Neural cell (in vitro differentiated cells): ENCODE results near the gene DPF3.

Experiments used
- EZH2 ChIP-seq: fragments of 200-600, 300-800 bp; shearing (Covaris generic), sonication (generic); IDR thresholded peaks from 2 replicates; pipeline ENCODE4 v1.6.1; 2014; ENCODE audit warnings: antibody characterized with exemption, low read length, borderline replicate concordance, mild to moderate bottlenecking; ENCODE audit not compliant: insufficient read depth, poor library complexity, severe bottlenecking
- MXI1 ChIP-seq: fragments of 450-650 bp; conservative IDR thresholded peaks from 2 replicates; pipeline ENCODE4 v1.6.1; 2014; ENCODE audit warnings: antibody characterized with exemption, mild to moderate bottlenecking; ENCODE audit not compliant: poor library complexity, severe bottlenecking
- POLR2AphosphoS5 ChIP-seq: IDR thresholded peaks from 2 replicates; pipeline ENCODE4 v1.6.1; 2012
- RAD21 ChIP-seq: fragments of 450-650 bp; conservative IDR thresholded peaks from 2 replicates; pipeline ENCODE4 v1.6.1; 2014; ENCODE audit warnings: antibody characterized with exemption, mild to moderate bottlenecking, moderate library complexity
- REST ChIP-seq: IDR thresholded peaks from 2 replicates; pipeline ENCODE4 v1.6.1; 2012; ENCODE audit warnings: borderline replicate concordance
- TAF1 ChIP-seq: IDR thresholded peaks from 2 replicates; pipeline ENCODE4 v1.6.1; 2012; ENCODE audit warnings: low read depth
- TF ChIP-seq, protein P1 (sequence below): fragments of 450-650 bp; IDR thresholded peaks from 2 replicates; pipeline ENCODE4 v1.5.1; 2014; ENCODE audit warnings: antibody characterized with exemption, mild to moderate bottlenecking, moderate library complexity; ENCODE audit not compliant: poor library complexity, severe bottlenecking

- TF ChIP-seq, protein P1, sequence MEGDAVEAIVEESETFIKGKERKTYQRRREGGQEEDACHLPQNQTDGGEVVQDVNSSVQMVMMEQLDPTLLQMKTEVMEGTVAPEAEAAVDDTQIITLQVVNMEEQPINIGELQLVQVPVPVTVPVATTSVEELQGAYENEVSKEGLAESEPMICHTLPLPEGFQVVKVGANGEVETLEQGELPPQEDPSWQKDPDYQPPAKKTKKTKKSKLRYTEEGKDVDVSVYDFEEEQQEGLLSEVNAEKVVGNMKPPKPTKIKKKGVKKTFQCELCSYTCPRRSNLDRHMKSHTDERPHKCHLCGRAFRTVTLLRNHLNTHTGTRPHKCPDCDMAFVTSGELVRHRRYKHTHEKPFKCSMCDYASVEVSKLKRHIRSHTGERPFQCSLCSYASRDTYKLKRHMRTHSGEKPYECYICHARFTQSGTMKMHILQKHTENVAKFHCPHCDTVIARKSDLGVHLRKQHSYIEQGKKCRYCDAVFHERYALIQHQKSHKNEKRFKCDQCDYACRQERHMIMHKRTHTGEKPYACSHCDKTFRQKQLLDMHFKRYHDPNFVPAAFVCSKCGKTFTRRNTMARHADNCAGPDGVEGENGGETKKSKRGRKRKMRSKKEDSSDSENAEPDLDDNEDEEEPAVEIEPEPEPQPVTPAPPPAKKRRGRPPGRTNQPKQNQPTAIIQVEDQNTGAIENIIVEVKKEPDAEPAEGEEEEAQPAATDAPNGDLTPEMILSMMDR = no peak
- TF ChIP-seq TAF1 (no peak), POLR2AphosphoS5 (no peak), RAD21 (no peak), MXI1 (no peak), REST (no peak), EZH2 (no peak)
Measured at GRCh38 chr14:72690324-72690723, 203.6 kb downstream of the DPF3 start.
